Activated CD8-positive, alpha-beta T cell treated with anti-CD3 and anti-CD28 coated beads for 36 hours (primary cell): ENCODE measurements around the gene FBXL14. TPM values are rescaled to one million over a fixed set of nuclear protein-coding genes. Genes with fewer than 3 reads are reported as not detected.

Source experiments
- ATAC-seq: fragments of 200-7000 bp; cut with Tn5 transposase; one replicate; pipeline ENCODE4 v1.10.0; 2021; ENCODE audit warnings: mild to moderate bottlenecking, moderate library complexity
- CTCF ChIA-PET: fragments of 350-600 bp; sonication (Branson Sonifier 250); formaldehyde crosslinking; loops from one replicate; lab custom pipeline; 2021; ENCODE audit warnings: antibody characterized with exemption; lab: Charles Lee
- POLR2A ChIA-PET: fragments of 350-600 bp; sonication (Branson Sonifier 250); formaldehyde crosslinking; loops from one replicate; lab custom pipeline; 2021; ENCODE audit warnings: antibody characterized with exemption; lab: Charles Lee
- DNase-seq: peaks from one replicate; pipeline ENCODE4 v3.0.0-alpha.2; 2020
- H3K27ac Mint-ChIP-seq: one replicate; pipeline ENCODE4 v1.8.0; 2021; ENCODE audit warnings: mild to moderate bottlenecking, mixed read lengths
- H3K27me3 Mint-ChIP-seq: one replicate; pipeline ENCODE4 v1.8.0; 2021; ENCODE audit warnings: mixed read lengths
- H3K36me3 Mint-ChIP-seq: one replicate; pipeline ENCODE4 v1.8.0; 2021; ENCODE audit warnings: low read depth, mixed read lengths
- H3K4me1 Mint-ChIP-seq: one replicate; pipeline ENCODE4 v1.8.0; 2021; ENCODE audit warnings: low read depth, mixed read lengths
- H3K4me3 Mint-ChIP-seq: one replicate; pipeline ENCODE4 v1.8.0; 2021; ENCODE audit warnings: mild to moderate bottlenecking, moderate library complexity, mixed read lengths
- H3K9me3 Mint-ChIP-seq: one replicate; pipeline ENCODE4 v1.8.0; 2021; ENCODE audit warnings: mixed read lengths
- CTCF ChIP-seq: fragments of 200-600 bp; IDR thresholded peaks from one replicate; pipeline ENCODE4 v1.8.0; 2022; ENCODE audit warnings: antibody characterized with exemption, mild to moderate bottlenecking
- intact Hi-C: fragments of 100-400 bp; cut with micrococcal nuclease; formaldehyde crosslinking; loops from one replicate; pipeline ENCODE4 v1.10.0; 2022
- total RNA-seq, 2 experiments: library from RNA; stranded (reverse); gene quantifications; one replicate each; pipeline ENCODE4 v1.2.3, GENCODE V29; 2021

Gene FBXL14
- total RNA-seq, 2 experiments from 2014 or later: 23.3 to 25.1 TPM

- ChIA-PET CTCF (interaction anchor here (0.8 to 3.8 kb wide), 2 partner anchors 12 to 317 kb away, joined by 3 to 20 read pairs; no protein-coding TSS in a partner anchor), POLR2A (interaction anchor here (0.6 kb wide), 1 partner anchor 123 kb away, joined by 4 read pairs; no protein-coding TSS in a partner anchor)
- no peak for ATAC-seq
- DNase-seq: no peak
- TF ChIP-seq CTCF: no peak
- Mint-ChIP-seq H3K4me3 (no peak overlapping the region), H3K4me1 (peaks cover 13% of the 10 kb centered on the region), H3K27ac (no peak overlapping the region), H3K36me3 (no peaks in the 10 kb centered on the region), H3K9me3 (no peaks in the 10 kb centered on the region), H3K27me3 (peaks cover 7% of the 10 kb centered on the region)
- intact Hi-C loops: no loop called here
These were observed 28.0 kb upstream of the FBXL14 start for GRCh38 chr12:1622406-1622805.

DNA sequence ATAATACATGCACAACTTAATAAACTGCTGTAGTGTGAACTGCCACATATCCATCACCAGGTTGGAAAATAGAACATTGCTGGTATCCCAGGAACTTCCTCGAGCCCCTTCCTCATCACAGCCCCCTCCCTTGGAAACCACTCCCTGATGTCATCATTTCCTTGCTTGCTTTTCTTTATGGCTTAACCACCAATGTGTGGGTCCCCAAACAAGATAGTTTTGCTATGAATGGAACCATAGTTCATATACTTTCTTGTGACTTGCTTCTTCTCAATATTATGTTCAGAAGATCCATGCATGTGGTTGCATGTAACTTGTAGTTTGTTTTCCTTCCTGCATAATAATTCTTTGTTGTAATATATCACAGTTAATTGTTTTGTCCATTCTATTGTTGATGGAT lies 25.7 kb upstream of the FBXL14 start:
- peaks cover 6% of the 10 kb centered on the region for H3K27me3 Mint-ChIP-seq
- H3K4me3 Mint-ChIP-seq: no peak overlapping the region
- DNase-seq (no peak), ATAC-seq (no peak)
- H3K9me3 Mint-ChIP-seq: no peaks in the 10 kb centered on the region
- intact Hi-C loops: no loop called here
- no peak overlapping the region for H3K27ac Mint-ChIP-seq
- ChIA-PET POLR2A (interaction anchor here (0.8 kb wide), 1 partner anchor 315 kb away, joined by 3 read pairs; no protein-coding TSS in a partner anchor), CTCF (no interaction called here)
- peaks cover 24% of the 10 kb centered on the region for H3K4me1 Mint-ChIP-seq
- H3K36me3 Mint-ChIP-seq: no peaks in the 10 kb centered on the region
- no peak for TF ChIP-seq CTCF

GRCh38 chr12:1619587-1619986 lies 25.2 kb upstream of the FBXL14 start:
- intact Hi-C loops: no loop called here
- DNase-seq (peak; percentile 28), ATAC-seq (no peak)
- no peaks in the 10 kb centered on the region for H3K36me3 Mint-ChIP-seq
- no peak overlapping the region for H3K27ac Mint-ChIP-seq
- H3K9me3 Mint-ChIP-seq: no peaks in the 10 kb centered on the region
- CTCF ChIA-PET: interaction anchor here (1.1 to 1.2 kb wide), 2 partner anchors 15 to 16 kb away, joined by 3 to 4 read pairs; no protein-coding TSS in a partner anchor
- no peak overlapping the region for H3K4me3 Mint-ChIP-seq
- peaks cover 6% of the 10 kb centered on the region for H3K27me3 Mint-ChIP-seq
- peaks cover 24% of the 10 kb centered on the region for H3K4me1 Mint-ChIP-seq
- TF ChIP-seq CTCF: no peak
- POLR2A ChIA-PET: no interaction called here

GRCh38 chr12:1619159-1619558 lies 24.8 kb upstream of the FBXL14 start:
- ChIA-PET CTCF (interaction anchor here (1.1 to 1.2 kb wide), 2 partner anchors 14 to 16 kb away, joined by 3 to 4 read pairs; no protein-coding TSS in a partner anchor), POLR2A (no interaction called here)
- no peaks in the 10 kb centered on the region for H3K36me3 Mint-ChIP-seq
- DNase-seq: no peak
- no peaks in the 10 kb centered on the region for H3K9me3 Mint-ChIP-seq
- peaks cover 24% of the 10 kb centered on the region for H3K4me1 Mint-ChIP-seq
- no peak overlapping the region for H3K27ac Mint-ChIP-seq
- peaks cover 6% of the 10 kb centered on the region for H3K27me3 Mint-ChIP-seq
- intact Hi-C loops: no loop called here
- H3K4me3 Mint-ChIP-seq: no peak overlapping the region
- TF ChIP-seq CTCF: no peak
- no peak for ATAC-seq

- ChIA-PET POLR2A (no interaction called here), CTCF (interaction anchor here (1.1 to 1.2 kb wide), 2 partner anchors 14 to 15 kb away, joined by 3 to 4 read pairs; no protein-coding TSS in a partner anchor)
- no peak overlapping the region for H3K4me3 Mint-ChIP-seq
- H3K4me1 Mint-ChIP-seq: peaks cover 24% of the 10 kb centered on the region
- H3K27ac Mint-ChIP-seq: no peak overlapping the region
- H3K27me3 Mint-ChIP-seq: peaks cover 6% of the 10 kb centered on the region
- no peak for TF ChIP-seq CTCF
- intact Hi-C loops: no loop called here
- H3K9me3 Mint-ChIP-seq: no peaks in the 10 kb centered on the region
- H3K36me3 Mint-ChIP-seq: no peaks in the 10 kb centered on the region
- DNase-seq: no peak
- no peak for ATAC-seq
These were observed 24.1 kb upstream of the FBXL14 start for GRCh38 chr12:1618489-1618888.
